A673 (cell line): ENCODE results near the gene B3GALT6.

ENCODE experiments used
- EZH2 ChIP-seq: fragments of 200-600 bp; sonication (generic); IDR thresholded peaks from 2 replicates; pipeline ENCODE4 v1.6.1; 2017; ENCODE audit warnings: borderline replicate concordance, low read depth, mild to moderate bottlenecking, mixed read lengths, antibody characterized with exemption, low read length; ENCODE audit not compliant: poor library complexity, severe bottlenecking
- TF ChIP-seq, protein P1 (sequence below): fragments of 300-800, 200-600 bp; sonication (generic); conservative IDR thresholded peaks from 2 replicates; pipeline ENCODE4 v1.5.1; 2017; ENCODE audit warnings: low read depth, mild to moderate bottlenecking, antibody characterized with exemption, low read length, moderate library complexity, mixed read lengths

DNA sequence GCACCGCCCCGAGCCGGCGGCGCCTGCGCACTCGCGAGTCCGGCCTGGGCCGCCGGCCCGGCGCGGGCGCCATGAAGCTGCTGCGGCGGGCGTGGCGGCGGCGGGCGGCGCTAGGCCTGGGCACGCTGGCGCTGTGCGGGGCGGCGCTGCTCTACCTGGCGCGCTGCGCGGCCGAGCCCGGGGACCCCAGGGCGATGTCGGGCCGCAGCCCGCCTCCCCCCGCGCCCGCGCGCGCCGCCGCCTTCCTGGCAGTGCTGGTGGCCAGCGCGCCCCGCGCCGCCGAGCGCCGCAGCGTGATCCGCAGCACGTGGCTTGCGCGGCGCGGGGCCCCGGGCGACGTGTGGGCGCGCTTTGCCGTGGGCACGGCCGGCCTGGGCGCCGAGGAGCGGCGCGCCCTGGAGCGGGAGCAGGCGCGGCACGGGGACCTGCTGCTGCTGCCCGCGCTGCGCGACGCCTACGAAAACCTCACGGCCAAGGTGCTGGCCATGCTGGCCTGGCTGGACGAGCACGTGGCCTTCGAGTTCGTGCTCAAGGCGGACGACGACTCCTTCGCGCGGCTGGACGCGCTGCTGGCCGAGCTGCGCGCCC lies at the start of gene B3GALT6:
- TF ChIP-seq EZH2, result no peak
- TF ChIP-seq, protein P1, sequence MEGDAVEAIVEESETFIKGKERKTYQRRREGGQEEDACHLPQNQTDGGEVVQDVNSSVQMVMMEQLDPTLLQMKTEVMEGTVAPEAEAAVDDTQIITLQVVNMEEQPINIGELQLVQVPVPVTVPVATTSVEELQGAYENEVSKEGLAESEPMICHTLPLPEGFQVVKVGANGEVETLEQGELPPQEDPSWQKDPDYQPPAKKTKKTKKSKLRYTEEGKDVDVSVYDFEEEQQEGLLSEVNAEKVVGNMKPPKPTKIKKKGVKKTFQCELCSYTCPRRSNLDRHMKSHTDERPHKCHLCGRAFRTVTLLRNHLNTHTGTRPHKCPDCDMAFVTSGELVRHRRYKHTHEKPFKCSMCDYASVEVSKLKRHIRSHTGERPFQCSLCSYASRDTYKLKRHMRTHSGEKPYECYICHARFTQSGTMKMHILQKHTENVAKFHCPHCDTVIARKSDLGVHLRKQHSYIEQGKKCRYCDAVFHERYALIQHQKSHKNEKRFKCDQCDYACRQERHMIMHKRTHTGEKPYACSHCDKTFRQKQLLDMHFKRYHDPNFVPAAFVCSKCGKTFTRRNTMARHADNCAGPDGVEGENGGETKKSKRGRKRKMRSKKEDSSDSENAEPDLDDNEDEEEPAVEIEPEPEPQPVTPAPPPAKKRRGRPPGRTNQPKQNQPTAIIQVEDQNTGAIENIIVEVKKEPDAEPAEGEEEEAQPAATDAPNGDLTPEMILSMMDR, result no peak
